HG02610 (cell line): ENCODE results near the gene DLEU7.

ENCODE experiments used
- ATAC-seq: cut with Tn5 transposase; IDR thresholded peaks from one replicate; pipeline ENCODE4 v1.9.1; 2021; ENCODE audit warnings: mild to moderate bottlenecking, moderate library complexity; ENCODE audit not compliant: unreplicated experiment

DLEU7 gene

GRCh38 chr13:50797091-50797490 is 46.4 kb downstream of the DLEU7 start:
- no peak for ATAC-seq

DNA sequence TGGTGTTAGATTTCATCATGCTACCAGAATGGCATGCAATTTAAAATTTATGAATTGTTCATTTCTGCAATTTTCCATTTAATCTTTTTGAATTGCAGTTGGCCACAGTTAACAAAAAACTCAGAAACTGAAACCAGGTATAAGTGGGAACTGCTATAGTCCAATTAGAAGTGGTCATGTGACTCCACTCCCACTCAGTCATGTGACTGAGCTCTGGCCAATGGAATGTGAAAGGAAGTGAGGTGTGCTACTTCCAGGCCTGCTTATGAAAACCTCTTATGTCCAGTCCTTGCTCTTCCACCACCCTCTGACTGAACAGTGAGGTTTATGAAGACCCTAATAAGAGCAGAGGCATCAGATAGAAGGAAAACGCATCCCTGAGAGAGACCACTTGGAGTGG is 47.0 kb downstream of the DLEU7 start:
- no peak for ATAC-seq

DNA sequence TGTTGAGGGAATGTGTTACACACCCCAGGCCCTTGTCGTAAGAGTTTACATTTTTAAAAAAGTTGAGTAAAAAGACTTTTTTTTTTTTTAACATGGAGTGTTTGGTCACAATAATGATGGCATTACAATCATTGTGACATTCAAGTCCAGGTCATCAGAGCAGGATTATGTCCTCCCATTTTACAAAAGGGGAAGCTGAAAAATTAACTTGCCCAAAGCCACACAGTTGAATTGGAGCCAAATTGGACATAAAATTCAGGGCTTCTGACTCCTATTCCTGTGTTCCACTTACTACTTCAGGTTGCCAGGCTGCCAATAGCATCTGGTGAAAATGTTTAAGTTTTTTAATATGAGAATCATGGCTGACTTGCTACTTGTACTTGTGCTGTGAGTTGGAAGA is 49.3 kb downstream of the DLEU7 start:
- no peak for ATAC-seq

DNA sequence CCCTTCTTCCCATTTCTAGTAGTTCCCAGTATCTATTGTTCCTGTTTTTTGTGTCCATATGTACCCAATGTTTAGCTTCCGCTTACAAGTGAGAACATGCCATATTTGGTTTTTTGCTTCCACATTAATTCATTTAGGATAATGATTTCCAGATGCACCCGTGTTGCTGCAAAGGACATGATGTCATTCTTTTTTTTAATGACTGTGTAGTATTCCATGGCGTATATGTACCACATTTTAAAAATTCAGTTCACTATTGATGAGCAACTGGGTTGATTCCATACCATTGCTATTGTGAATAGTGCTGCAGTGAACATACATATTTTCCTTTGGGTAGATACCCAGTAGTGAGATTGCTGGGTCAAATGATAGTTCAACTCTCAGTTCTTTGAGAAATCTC is 50.5 kb downstream of the DLEU7 start:
- no peak for ATAC-seq

- ATAC-seq: no peak
These were observed 54.8 kb downstream of the DLEU7 start for GRCh38 chr13:50788551-50789210.

DNA sequence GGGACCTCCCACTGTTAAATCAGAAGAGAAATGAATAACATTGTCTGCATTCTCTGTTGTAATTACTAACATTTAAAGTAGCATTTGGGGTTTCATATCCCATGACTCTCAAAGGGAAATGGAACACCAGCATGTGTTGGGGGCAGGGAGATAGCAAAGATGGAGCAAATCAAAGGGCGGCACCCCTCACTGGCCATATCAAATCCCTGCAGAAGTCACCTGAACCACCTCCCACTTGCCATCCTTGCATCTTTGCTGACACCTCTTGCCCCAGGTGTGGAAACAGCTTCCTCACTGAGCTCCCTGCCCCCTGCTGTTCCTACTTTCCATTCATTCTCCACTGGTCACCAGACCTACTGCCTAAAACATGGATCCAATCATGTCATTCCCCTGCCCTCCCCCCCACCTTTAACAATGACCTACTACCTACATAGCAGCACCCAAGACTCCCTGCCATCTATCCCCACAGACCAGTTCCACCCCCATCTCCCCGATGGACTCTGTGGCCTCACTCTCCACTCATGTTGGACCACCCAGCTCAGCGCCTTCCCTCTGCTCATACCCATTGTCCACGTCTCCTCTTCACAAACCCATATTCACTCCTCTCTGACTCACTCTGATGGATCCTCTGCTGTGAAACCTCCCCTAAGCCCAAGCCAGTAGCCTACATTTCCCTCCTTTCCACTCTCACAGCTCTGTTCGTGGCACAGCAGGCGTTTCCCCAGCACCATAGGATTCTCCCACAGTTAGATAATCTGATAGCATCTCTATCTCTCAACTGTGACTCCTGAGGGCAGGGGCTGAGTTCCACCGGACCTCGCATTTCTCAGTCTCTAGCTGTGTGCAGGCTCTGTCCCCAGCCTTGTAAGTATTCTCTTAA is 55.9 kb downstream of the DLEU7 start:
- no peak for ATAC-seq

GRCh38 chr13:50783717-50784290 is 59.7 kb downstream of the DLEU7 start:
- no peak for ATAC-seq

- ATAC-seq: no peak
These were observed 60.4 kb downstream of the DLEU7 start for GRCh38 chr13:50783066-50783465.

DNA sequence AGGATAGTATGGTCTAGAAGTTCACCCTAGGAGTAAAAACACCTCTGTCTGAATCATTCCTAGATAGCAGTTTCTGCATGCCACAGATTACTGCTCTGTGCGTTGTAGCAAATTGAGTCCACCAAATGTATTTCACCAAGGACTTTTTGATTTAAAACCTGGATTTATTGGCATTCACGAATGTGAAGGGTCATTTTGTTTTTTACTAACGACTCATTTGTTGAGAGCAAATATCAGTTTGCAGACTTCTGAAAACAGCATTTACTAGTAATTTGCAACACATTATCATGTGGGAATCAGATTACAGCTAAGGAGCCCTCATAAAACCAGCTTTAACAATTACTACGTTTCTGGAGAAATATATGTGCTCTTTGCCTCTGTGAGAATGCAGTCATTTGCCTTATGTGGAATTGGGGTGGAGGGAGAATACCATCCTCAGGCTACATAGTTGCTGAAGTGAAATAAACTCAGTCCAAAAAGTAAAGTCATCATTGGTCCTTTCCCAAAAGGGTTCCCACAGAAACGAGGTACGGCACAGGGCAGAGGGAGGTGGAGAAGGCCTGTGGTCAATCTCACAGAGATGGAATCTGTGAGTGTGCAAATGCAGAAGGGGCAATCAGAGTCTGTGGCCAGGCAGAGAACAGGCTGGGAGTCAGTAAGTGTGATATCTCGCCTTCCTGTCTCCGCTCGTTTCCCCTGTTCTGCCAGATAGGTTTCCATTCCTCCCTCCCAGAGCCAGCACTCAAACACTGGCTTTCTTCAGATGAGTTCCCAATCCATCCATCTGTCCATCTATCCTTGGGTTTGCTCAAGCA is 63.1 kb downstream of the DLEU7 start:
- ATAC-seq: no peak

DNA sequence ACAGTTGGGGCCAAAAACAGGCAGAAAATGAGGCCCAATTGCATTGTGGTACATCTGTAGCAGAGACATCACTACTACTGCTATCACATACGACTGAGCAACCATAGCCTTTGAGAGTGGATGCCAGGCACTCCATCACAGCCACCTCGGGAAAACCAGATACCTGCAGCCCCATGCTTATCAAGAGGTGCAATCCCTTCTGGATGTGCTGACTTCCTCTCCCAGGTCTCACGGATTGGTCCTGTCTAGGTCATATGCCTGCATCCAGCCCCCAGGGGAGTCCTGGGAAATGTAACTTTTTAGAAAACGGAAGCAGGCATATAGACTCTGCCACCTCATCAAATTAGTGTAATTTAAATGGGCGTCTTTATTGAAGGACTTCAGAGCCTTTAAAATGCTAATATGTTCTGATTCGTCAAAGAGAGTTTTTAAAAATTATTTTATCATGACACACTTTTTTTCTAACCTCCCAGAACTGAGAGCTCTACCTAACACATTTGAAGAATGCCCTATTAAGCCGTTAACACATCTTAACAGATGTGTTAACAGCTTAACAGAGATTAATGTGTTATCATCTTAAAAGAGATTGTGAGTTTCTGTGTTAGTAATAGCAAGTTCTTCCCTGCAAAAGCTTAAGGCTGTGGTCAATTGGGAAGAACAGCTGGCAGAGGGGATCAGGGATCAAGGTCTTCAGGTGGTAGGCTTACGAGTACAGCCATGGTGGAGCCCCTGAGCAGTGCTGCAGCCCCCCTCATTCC is 63.9 kb downstream of the DLEU7 start:
- no peak for ATAC-seq
